ENCODE data around the gene ERICH4. TPM values are rescaled to one million over a fixed set of nuclear protein-coding genes. Genes with fewer than 3 reads are reported as not detected.

The ERICH4 gene
- total and polyA plus RNA-seq, 2 of the 13 experiments (the other 11 are each of a cell fraction or from before 2014, with no cell fraction given), result 0.40 to 0.64 TPM

DNA sequence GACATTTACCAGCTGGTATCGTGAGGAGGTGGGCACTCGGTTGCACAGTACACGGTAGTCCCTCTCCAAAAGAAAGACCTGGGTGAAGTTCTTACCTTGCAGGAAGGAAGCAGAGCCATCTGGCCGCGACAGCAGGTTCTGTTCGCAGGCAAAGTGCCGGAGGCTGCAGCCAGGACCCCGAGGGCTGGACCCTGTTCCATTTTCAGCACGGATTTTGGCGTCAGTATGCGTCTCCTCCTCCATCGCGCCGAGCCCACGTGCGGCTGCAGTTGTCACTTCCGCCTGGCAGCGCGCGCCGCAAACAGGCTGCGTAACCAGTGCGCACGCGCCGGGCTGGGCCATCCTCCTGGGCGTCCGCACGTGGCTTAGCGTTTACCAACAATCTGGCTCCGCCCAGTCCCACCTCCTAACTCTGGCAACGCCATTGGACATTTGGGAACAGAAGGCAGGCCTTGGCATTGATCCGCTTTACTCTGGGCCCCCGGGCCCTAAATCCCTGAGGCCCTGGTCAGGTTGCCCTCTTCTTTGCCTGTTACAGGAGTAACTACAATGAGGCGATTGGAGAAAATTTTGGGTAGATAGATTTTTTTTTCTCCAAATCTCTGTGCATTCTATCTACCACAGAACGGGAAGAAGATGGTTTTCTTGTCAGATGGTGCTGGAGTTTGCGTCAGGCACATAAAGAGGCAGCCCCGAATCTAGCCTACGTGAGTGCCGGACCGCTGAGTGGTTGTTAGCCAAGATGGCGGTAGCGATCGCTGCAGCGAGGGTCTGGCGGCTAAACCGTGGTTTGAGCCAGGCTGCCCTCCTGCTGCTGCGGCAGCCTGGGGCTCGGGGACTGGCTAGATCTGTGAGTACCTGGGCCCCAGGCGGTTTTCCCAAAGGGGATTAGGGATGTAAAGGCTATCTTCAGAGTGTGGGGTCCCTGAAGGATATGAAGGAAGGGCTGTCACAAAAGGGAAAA, 45.6 kb upstream of the ERICH4 start, which contains the start of the genes BCKDHA and EXOSC5 (continued):
- TF ChIP-seq, protein P1, sequence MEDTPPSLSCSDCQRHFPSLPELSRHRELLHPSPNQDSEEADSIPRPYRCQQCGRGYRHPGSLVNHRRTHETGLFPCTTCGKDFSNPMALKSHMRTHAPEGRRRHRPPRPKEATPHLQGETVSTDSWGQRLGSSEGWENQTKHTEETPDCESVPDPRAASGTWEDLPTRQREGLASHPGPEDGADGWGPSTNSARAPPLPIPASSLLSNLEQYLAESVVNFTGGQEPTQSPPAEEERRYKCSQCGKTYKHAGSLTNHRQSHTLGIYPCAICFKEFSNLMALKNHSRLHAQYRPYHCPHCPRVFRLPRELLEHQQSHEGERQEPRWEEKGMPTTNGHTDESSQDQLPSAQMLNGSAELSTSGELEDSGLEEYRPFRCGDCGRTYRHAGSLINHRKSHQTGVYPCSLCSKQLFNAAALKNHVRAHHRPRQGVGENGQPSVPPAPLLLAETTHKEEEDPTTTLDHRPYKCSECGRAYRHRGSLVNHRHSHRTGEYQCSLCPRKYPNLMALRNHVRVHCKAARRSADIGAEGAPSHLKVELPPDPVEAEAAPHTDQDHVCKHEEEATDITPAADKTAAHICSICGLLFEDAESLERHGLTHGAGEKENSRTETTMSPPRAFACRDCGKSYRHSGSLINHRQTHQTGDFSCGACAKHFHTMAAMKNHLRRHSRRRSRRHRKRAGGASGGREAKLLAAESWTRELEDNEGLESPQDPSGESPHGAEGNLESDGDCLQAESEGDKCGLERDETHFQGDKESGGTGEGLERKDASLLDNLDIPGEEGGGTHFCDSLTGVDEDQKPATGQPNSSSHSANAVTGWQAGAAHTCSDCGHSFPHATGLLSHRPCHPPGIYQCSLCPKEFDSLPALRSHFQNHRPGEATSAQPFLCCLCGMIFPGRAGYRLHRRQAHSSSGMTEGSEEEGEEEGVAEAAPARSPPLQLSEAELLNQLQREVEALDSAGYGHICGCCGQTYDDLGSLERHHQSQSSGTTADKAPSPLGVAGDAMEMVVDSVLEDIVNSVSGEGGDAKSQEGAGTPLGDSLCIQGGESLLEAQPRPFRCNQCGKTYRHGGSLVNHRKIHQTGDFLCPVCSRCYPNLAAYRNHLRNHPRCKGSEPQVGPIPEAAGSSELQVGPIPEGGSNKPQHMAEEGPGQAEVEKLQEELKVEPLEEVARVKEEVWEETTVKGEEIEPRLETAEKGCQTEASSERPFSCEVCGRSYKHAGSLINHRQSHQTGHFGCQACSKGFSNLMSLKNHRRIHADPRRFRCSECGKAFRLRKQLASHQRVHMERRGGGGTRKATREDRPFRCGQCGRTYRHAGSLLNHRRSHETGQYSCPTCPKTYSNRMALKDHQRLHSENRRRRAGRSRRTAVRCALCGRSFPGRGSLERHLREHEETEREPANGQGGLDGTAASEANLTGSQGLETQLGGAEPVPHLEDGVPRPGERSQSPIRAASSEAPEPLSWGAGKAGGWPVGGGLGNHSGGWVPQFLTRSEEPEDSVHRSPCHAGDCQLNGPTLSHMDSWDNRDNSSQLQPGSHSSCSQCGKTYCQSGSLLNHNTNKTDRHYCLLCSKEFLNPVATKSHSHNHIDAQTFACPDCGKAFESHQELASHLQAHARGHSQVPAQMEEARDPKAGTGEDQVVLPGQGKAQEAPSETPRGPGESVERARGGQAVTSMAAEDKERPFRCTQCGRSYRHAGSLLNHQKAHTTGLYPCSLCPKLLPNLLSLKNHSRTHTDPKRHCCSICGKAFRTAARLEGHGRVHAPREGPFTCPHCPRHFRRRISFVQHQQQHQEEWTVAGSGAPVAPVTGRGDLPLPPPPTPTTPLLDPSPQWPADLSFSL (CRISPR knock-in tag; IDR thresholded peaks at IDR 0.05), result no peak
- TF ChIP-seq ZNF772 (CRISPR knock-in tag; IDR thresholded peaks at IDR 0.05), result no peak
- no peak for TF ChIP-seq ZFYVE20 (CRISPR knock-in tag; IDR thresholded peaks at IDR 0.05; ENCODE audit: borderline replicate concordance, low read depth)
- TF ChIP-seq ETV6 (CRISPR knock-in tag; conservative IDR thresholded peaks at IDR 0.05), result no peak
- TF ChIP-seq, protein P2, sequence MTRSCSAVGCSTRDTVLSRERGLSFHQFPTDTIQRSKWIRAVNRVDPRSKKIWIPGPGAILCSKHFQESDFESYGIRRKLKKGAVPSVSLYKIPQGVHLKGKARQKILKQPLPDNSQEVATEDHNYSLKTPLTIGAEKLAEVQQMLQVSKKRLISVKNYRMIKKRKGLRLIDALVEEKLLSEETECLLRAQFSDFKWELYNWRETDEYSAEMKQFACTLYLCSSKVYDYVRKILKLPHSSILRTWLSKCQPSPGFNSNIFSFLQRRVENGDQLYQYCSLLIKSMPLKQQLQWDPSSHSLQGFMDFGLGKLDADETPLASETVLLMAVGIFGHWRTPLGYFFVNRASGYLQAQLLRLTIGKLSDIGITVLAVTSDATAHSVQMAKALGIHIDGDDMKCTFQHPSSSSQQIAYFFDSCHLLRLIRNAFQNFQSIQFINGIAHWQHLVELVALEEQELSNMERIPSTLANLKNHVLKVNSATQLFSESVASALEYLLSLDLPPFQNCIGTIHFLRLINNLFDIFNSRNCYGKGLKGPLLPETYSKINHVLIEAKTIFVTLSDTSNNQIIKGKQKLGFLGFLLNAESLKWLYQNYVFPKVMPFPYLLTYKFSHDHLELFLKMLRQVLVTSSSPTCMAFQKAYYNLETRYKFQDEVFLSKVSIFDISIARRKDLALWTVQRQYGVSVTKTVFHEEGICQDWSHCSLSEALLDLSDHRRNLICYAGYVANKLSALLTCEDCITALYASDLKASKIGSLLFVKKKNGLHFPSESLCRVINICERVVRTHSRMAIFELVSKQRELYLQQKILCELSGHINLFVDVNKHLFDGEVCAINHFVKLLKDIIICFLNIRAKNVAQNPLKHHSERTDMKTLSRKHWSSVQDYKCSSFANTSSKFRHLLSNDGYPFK (CRISPR knock-in tag; IDR thresholded peaks at IDR 0.05; ENCODE audit: borderline replicate concordance), result peak; percentile 99
- TF ChIP-seq WIZ (CRISPR knock-in tag; IDR thresholded peaks at IDR 0.05), result no peak
- peak; percentile 85; the same call in 1 of the 2 replicates for TF ChIP-seq ZNF891 (CRISPR knock-in tag; IDR thresholded peaks at IDR 0.05)
- TF ChIP-seq GATAD1 (CRISPR knock-in tag; IDR thresholded peaks at IDR 0.05), result peak; percentile 92
- TF ChIP-seq, protein P3, sequence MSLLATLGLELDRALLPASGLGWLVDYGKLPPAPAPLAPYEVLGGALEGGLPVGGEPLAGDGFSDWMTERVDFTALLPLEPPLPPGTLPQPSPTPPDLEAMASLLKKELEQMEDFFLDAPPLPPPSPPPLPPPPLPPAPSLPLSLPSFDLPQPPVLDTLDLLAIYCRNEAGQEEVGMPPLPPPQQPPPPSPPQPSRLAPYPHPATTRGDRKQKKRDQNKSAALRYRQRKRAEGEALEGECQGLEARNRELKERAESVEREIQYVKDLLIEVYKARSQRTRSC (CRISPR knock-in tag; IDR thresholded peaks at IDR 0.05; ENCODE audit: low read depth), result no peak
- TF ChIP-seq MEIS1 (CRISPR knock-in tag; IDR thresholded peaks at IDR 0.05; ENCODE audit: borderline replicate concordance), result no peak
- TF ChIP-seq, protein P4, sequence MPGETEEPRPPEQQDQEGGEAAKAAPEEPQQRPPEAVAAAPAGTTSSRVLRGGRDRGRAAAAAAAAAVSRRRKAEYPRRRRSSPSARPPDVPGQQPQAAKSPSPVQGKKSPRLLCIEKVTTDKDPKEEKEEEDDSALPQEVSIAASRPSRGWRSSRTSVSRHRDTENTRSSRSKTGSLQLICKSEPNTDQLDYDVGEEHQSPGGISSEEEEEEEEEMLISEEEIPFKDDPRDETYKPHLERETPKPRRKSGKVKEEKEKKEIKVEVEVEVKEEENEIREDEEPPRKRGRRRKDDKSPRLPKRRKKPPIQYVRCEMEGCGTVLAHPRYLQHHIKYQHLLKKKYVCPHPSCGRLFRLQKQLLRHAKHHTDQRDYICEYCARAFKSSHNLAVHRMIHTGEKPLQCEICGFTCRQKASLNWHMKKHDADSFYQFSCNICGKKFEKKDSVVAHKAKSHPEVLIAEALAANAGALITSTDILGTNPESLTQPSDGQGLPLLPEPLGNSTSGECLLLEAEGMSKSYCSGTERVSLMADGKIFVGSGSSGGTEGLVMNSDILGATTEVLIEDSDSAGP (CRISPR knock-in tag; IDR thresholded peaks at IDR 0.05; ENCODE audit: borderline replicate concordance), result peak; percentile 89; the same call in 1 of the 2 replicates
- TF ChIP-seq ZFP36L1 (CRISPR knock-in tag; IDR thresholded peaks at IDR 0.05), result peak; percentile 49; the same call in 1 of the 2 replicates
- TF ChIP-seq DNMT3B (CRISPR knock-in tag; conservative IDR thresholded peaks at IDR 0.05), result no peak
- TF ChIP-seq AGO1 (IDR thresholded peaks at IDR 0.05; ENCODE audit: low read depth, low read length, poor library complexity, severe bottlenecking), result peak; percentile 65

Measured in HepG2 (cell line).